A673 (cell line): ENCODE data around the gene HOXC12. TPM values are rescaled to one million over a fixed set of nuclear protein-coding genes. Genes with fewer than 3 reads are reported as not detected.
A peak's percentile ranks its signal among the peaks of the same experiment; 100 is the strongest.

Experiments used
- BruUV-seq: library from RNA; stranded (reverse); fragments of 400-500 nt; replicated peaks from 2 replicates; lab custom pipeline; 2021; lab: Mats Ljungman, UMichigan
- CTCF ChIA-PET: fragments of 300-600 bp; sonication (Branson Sonifier 250); formaldehyde crosslinking; loops from one replicate; lab custom pipeline; 2022; ENCODE audit warnings: antibody characterized with exemption; lab: Charles Lee
- POLR2A ChIA-PET: fragments of 300-600 bp; sonication (Branson Sonifier 250); formaldehyde crosslinking; loops from one replicate; lab custom pipeline; 2022; ENCODE audit warnings: antibody characterized with exemption; ENCODE audit not compliant: low non-redundant PET; lab: Charles Lee
- DNase-seq: peaks from one replicate; pipeline ENCODE4 v3.0.0-alpha.2; 2015; ENCODE audit warnings: low spot score
- H3K27ac ChIP-seq: fragments of 200-600 bp; sonication (generic); 2 replicates; pipeline ENCODE4 v1.5.1; 2016; ENCODE audit warnings: mixed run types, low read depth, mild to moderate bottlenecking, mixed read lengths, antibody characterized with exemption, low read length; ENCODE audit not compliant: poor library complexity, severe bottlenecking
- H3K27me3 ChIP-seq: fragments of 200-600 bp; sonication (generic); replicated peaks from 2 replicates; pipeline ENCODE4 v1.6.1; 2017; ENCODE audit warnings: mixed run types, low read depth, mild to moderate bottlenecking, mixed read lengths, antibody characterized with exemption, low read length; ENCODE audit not compliant: insufficient read depth, poor library complexity
- H3K36me3 ChIP-seq: fragments of 200-600 bp; sonication (generic); 2 replicates; pipeline ENCODE4 v1.6.1; 2016; ENCODE audit warnings: mixed run types, mild to moderate bottlenecking, mixed read lengths, antibody characterized with exemption, low read length; ENCODE audit not compliant: insufficient read depth, poor library complexity, severe bottlenecking
- H3K4me1 ChIP-seq: fragments of 200-600 bp; sonication (generic); 2 replicates; pipeline ENCODE4 v1.6.1; 2017; ENCODE audit warnings: mixed run types, mild to moderate bottlenecking, mixed read lengths, antibody characterized with exemption, low read length; ENCODE audit not compliant: insufficient read depth, poor library complexity, severe bottlenecking
- H3K4me3 ChIP-seq: fragments of 200-600 bp; sonication (generic); 2 replicates; pipeline ENCODE4 v1.5.1; 2016; ENCODE audit warnings: low read depth, mixed run types, mild to moderate bottlenecking, mixed read lengths, low read length; ENCODE audit not compliant: poor library complexity, severe bottlenecking
- H3K9me3 ChIP-seq: fragments of 200-600 bp; sonication (generic); 2 replicates; pipeline ENCODE4 v1.6.1; 2016; ENCODE audit warnings: mixed run types, low read depth, mild to moderate bottlenecking, mixed read lengths, antibody characterized with exemption, low read length; ENCODE audit not compliant: poor library complexity, severe bottlenecking
- CTCF ChIP-seq: fragments of 300-800, 200-600 bp; sonication (generic); conservative IDR thresholded peaks from 2 replicates; pipeline ENCODE4 v1.5.1; 2017; ENCODE audit warnings: low read depth, mild to moderate bottlenecking, antibody characterized with exemption, low read length, moderate library complexity, mixed read lengths
- EZH2 ChIP-seq: fragments of 200-600 bp; sonication (generic); IDR thresholded peaks from 2 replicates; pipeline ENCODE4 v1.6.1; 2017; ENCODE audit warnings: borderline replicate concordance, low read depth, mild to moderate bottlenecking, mixed read lengths, antibody characterized with exemption, low read length; ENCODE audit not compliant: poor library complexity, severe bottlenecking
- intact Hi-C: fragments of 100-400 bp; cut with micrococcal nuclease; formaldehyde crosslinking; loops from one replicate; pipeline ENCODE4 v1.10.0; 2022; ENCODE audit not compliant: unreplicated experiment
- total RNA-seq: library from RNA; stranded (reverse); gene quantifications from 2 replicates; pipeline ENCODE4 v1.2.3, GENCODE V29; 2021

HOXC12 gene
- total RNA-seq, 1 experiment from 2014 or later, result 4.6 TPM

GRCh38 chr12:53978477-53979356 is 24.0 kb downstream of the HOXC12 start:
- intact Hi-C loops, result no loop called here
- CTCF ChIA-PET, result no interaction called here
- Histone ChIP-seq H3K4me3 (peak overlapping the region; percentile 10), H3K27ac (peak overlapping the region; percentile 71), H3K4me1 (peaks cover 44% of the 10 kb centered on the region), H3K36me3 (no peaks in the 10 kb centered on the region), H3K9me3 (peaks cover 6% of the 10 kb centered on the region), H3K27me3 (no peaks in the 10 kb centered on the region)
- POLR2A ChIA-PET, result no interaction called here
- DNase-seq, result peak; percentile 73
- no peak for TF ChIP-seq EZH2
- BruUV-seq, result no TSS peak

- DNase-seq, result no peak
- Histone ChIP-seq H3K4me1 (peaks cover 45% of the 10 kb centered on the region), H3K9me3 (peaks cover 6% of the 10 kb centered on the region), H3K4me3 (no peak overlapping the region), H3K36me3 (no peaks in the 10 kb centered on the region), H3K27ac (peak overlapping the region; percentile 32), H3K27me3 (no peaks in the 10 kb centered on the region)
- no TSS peak for BruUV-seq
- intact Hi-C loops, result loop anchor here (5.0 to 10.0 kb wide), 3 partner anchors 213 to 395 kb away; no protein-coding TSS in a partner anchor
- TF ChIP-seq EZH2 (no peak), CTCF (no peak)
- ChIA-PET POLR2A (no interaction called here), CTCF (interaction anchor here (1.0 kb wide), 1 partner anchor 221 kb away, joined by 4 read pairs; no protein-coding TSS in a partner anchor)
Observed at GRCh38 chr12:53980104-53980801, 25.6 kb downstream of the HOXC12 start.

GRCh38 chr12:53980802-53981496 is 26.2 kb downstream of the HOXC12 start:
- no peaks in the 10 kb centered on the region for H3K27me3 ChIP-seq
- intact Hi-C loops, result loop anchor here (5.0 to 10.0 kb wide), 3 partner anchors 214 to 394 kb away; no protein-coding TSS in a partner anchor
- no peak overlapping the region for H3K4me3 ChIP-seq
- peak overlapping the region; percentile 53 for H3K27ac ChIP-seq
- peaks cover 41% of the 10 kb centered on the region for H3K4me1 ChIP-seq
- TF ChIP-seq CTCF (no peak), EZH2 (no peak)
- ChIA-PET POLR2A (no interaction called here), CTCF (interaction anchor here (1.0 kb wide), 1 partner anchor 220 kb away, joined by 4 read pairs; no protein-coding TSS in a partner anchor)
- peaks cover 2% of the 10 kb centered on the region for H3K9me3 ChIP-seq
- BruUV-seq, result no TSS peak
- no peaks in the 10 kb centered on the region for H3K36me3 ChIP-seq
- no peak for DNase-seq
